GM21526 (cell line): Measurements from ENCODE around the gene SAG.
"Not testable (repeated sequence)": the region's sequence is repeated elsewhere in the genome, so short reads cannot be mapped to it uniquely, and the experiment has no call there.

ENCODE experiments used
- ATAC-seq: cut with Tn5 transposase; IDR thresholded peaks from one replicate; pipeline ENCODE4 v1.9.1; 2021; ENCODE audit warnings: moderate library complexity; ENCODE audit not compliant: unreplicated experiment, low FRiP score

Gene SAG

GRCh38 chr2:233374776-233375175, 67.2 kb downstream of the SAG start:
- not testable (repeated sequence) for ATAC-seq

DNA sequence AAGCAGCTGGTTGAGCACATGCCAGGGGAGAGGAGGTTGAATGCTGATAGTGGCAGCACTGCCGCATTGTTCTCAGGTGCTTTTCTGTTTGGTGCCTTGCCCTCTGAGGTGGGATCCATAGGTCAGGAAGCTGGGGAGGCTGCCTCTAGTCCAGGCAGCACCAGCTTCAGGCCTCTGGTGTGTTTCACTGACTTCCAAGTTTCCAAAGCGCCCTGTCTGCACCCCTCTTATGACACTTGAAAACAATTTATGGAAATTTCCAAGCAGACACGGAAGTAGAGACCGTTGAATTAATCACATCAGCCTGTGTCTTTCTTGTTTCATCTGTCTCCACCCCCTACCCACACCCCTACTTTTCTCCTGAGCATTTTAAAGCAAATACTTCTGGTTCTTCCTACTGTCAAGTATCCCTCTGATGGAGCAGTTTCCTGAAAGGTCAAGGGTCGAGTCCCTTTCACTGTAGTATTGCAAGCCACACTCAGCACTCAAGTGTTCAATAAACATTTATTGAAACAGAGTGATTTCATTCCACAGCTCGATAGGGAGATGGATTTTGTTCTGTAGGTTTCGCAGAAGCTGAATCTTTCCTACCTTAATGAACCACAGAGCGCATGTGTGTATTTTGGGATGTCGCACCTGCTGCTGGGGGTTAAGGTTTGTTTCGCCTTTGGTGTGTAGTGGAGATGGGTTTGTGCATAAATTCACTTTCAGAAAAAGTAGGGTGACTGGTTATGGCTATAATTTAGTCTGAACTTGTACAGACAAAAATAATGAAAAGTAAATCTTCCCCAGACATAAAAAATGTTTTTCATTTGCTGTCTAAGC, 68.1 kb downstream of the SAG start:
- no peak for ATAC-seq

DNA sequence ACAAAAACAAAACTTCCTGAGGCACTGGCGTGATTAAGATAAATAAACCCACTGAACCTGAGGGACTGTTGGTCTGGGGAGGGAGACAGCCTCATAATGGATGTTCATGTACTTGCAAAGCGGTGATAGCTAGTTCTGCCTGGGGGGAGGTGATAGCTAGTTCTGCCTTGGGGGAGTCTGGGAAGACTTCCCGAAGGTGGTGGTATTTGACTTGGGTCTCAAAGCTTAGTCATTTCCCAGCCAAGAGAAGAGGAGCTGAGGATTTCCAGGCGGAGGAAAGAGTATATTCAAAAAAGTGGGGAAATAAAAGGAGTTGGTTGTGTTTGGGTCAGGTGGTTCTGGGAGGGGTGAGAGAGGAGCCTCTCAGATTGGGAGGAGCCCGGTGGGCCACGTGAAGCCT, 71.4 kb downstream of the SAG start:
- no peak for ATAC-seq

DNA sequence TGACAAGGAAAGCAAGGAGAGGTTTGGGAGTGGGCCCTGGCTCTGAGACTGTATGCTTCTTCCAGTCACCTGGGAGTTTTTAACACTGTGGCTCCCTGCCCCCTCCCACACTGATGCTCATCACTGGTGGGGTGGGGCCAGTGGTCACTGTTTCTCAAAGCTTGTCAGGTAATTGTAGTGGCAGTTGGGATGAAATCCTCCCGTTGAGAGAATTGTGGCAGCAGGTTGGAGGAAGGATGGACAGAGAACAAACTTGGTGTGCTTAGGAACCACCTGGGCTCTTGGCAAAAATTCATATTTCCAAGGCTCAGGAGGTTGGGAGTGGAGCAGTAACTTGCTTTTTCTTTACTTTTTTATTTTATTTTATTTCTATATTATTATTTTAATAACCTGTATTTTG, 71.8 kb downstream of the SAG start:
- no peak for ATAC-seq

DNA sequence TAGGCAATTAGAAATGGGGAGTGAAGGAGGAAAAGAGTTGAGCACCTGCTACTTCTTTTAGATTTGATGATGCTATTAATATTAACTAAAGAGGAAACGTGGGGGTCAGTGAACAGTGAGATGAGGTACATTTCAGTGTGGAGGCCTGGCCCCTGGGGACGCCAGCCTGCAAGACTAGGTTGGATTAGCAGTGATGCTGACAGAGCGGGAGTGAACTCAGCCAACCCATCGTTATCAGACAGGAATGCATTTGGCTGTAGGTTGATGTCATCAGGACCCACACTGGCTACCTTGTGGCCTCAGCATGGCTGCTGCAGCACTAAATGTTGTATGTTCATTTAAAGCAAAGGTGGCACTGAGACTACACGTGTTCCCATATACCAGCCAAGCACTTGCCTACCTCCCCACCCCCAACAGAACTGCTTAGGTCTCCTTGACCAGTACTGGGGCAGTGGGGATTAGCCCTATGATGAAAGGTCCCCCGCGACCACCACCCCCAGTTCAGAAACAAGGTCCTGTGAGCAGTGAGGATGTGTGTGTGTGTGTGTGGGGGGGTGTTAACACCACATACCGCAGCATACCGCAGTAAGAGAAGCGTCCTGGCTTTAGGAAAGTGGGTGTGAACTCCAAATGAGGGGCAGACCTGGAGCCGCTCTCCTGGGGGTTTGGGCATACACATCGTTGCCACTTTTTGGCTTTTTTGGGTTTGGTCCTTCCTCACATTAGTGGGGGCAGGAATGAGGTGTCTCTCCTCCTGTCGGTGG, 72.7 kb downstream of the SAG start:
- ATAC-seq, result no peak

DNA sequence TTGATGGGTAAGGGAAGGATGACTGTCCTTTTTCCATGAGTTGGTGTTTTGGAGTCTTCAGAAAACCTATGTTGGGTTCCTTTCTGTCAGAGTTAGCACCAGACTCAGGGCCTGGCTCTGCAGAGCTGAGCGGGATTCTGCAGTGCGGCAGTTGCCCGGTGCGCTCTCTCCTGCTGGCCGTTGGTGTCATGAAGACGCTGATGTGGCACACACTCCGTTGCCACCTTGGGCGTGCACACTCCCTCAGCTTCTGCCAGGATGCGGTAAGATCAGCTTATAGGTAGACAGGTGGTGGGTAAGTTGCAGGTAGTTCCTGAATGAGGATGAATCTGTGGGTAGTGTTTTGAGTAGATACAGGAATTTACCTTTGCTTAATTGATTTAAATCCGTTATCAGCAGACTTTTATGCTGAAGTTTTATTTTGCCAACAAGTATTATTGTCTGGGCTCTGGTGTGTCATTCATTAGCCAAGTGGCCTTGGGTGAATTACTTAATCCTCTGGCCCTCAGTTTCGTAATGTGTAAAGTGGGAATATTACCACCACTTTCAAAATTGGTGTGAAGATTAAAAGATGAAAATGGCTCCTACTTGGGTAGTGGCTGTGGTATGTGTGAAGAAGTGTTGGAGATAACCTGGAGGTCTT, 73.5 kb downstream of the SAG start:
- ATAC-seq, result no peak

DNA sequence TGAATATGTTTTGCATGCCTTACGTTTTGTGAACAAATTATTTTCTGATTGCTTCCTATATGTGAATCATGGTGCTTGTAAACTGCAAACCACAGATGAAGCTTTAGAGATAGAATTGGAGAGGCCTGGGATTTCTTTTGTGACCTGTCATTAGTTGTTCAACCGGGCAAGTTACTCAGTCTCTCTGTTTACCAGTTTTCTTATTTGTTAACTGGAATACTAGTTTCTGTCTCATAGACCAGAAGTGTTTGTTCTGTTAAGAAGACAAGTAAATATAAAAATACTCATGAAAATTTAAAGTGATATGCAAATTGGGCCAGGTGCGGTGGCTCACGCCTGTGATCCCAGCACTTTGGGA, 74.0 kb downstream of the SAG start:
- ATAC-seq, result no peak

GRCh38 chr2:233384015-233384414, 76.4 kb downstream of the SAG start:
- no peak for ATAC-seq

- peak; percentile 15 for ATAC-seq
Observed at GRCh38 chr2:233384811-233385488, 77.3 kb downstream of the SAG start.

- ATAC-seq, result peak; percentile 63
Observed at GRCh38 chr2:233385489-233386044, 78.0 kb downstream of the SAG start.

DNA sequence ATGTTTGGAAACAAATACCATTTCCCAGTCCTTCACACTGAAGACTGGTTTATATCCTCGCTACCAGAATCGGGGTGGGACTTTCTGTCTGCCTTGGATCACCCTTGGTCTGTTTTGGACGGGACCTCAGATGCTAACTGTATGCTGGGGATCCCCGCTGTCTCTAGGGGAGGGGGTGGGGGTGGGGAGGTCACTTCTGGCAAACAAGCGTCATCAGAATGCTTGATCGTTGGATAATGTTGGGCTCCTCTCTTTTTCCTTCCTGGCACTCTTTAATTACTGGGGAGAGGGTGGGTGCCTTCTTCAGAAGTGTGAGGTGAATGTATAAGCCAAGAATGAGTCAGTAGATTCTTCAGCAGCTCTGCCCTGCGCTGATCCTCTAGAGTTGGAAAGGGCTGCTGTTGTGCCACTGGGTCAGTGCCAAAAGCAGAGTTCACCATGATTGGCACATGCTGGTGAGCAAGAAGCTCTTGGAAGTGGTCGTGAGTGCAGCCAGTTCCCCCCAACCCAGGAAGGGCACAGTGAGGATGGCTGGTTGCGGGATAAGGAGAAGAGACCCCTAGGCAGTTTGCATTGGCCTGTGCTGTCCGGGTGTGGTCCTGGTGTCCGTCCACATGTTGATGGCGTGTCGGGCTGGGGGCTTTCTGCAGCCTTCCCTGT, 78.9 kb downstream of the SAG start:
- ATAC-seq, result no peak

DNA sequence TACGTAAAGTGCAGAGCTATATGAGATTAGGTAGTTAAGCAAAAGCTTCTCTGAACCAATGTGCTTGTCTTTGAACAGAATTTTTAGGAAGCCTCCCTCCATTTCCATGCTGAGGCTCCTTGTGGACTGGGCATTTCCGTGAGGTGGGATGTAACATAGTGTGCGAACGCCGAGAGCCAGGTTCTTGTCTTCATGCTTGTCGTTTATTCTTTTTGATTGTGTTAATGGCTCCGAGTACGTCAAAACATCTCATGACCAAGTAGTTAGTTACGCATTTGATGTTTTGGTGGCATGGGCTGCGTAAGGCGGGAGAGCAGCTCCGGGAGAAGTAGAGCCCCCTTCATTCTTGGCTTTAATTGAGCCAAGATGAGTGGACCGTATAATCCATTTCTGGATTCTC, 79.6 kb downstream of the SAG start:
- ATAC-seq, result no peak

DNA sequence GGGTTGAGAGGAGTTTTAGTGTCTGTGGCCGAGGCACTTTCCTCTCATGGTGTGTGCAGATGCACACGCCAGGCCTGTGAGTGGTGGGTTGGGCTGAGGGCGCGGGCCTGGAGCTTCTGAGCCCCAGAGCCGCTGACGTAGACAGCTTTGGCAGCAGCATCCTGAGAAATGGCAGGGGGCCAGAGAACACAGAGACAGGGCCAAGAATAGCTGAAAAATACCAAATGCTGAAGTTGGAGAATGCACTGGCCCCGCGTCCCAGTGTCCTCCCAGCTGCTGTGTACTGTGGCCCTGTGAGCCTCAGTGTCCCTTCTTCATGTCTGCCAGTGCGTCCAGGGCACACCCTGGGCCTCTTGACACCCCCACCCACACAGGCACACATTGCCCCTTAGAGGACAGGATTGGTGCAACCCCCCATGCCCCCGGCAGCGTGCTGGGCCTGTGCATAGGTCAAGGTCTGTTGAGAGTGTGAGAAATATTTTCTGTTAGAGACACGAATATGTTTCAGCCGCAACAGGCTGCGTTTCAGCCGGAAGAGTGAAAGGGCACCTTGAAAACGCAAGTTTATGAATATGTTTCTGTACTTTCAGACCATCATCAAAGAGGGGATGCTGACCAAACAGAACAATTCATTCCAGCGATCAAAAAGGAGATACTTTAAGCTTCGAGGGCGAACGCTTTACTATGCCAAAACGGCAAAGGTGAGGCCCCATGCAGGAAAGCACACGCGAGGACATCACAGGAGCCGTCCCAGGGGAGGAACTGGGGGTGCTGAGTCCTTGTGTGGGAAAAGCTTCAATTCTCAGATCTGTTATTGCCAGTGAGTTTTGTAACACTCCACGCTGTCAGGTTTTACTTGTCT, 80.3 kb downstream of the SAG start:
- no peak for ATAC-seq

- no peak for ATAC-seq
Observed at GRCh38 chr2:233389601-233390125, 82.0 kb downstream of the SAG start.

GRCh38 chr2:233395687-233396086, 88.1 kb downstream of the SAG start:
- ATAC-seq, result no peak
